Measurements from ENCODE around the gene FBRSL1. TPM values are rescaled to one million over a fixed set of nuclear protein-coding genes. Genes with fewer than 3 reads are reported as not detected.

Gene FBRSL1
- total RNA-seq, 1 donor from 2014 or later, result 4.4 TPM

GRCh38 chr12:132483208-132483607 is 6.7 kb upstream of the FBRSL1 start:
- no peak for DNase-seq (ENCODE audit: low read depth, low spot score)

GRCh38 chr12:132483612-132484011 is 6.3 kb upstream of the FBRSL1 start:
- DNase-seq (ENCODE audit: low read depth, low spot score), result no peak

GRCh38 chr12:132484183-132484890 is 5.6 kb upstream of the FBRSL1 start:
- DNase-seq (ENCODE audit: low read depth, low spot score), result no peak

GRCh38 chr12:132484891-132485441 is 5.0 kb upstream of the FBRSL1 start:
- no peak for DNase-seq (ENCODE audit: low read depth, low spot score)

- no peak for DNase-seq (ENCODE audit: low read depth, low spot score)
These were observed 4.3 kb upstream of the FBRSL1 start for GRCh38 chr12:132485619-132486018.

DNA sequence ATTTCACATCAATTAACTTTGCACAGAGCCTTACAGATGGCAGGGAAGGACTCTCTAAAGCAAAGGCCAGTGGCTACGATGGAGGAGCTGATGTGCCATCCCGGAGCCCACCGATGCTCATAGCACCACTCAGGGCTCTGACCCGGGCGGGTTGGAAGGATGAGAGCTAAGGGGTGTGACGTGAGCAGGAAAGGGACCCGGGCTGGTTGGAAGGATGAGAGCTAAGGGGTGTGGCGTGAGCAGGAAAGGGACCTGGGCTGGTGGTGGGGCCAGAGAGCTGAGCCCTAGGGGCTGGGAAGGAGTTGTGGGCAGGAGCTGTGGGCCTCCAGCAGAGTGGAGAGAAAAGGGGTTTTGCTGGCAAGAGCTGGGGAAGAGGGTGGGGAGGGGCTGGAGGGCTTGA is 3.8 kb upstream of the FBRSL1 start:
- DNase-seq (ENCODE audit: low read depth, low spot score), result no peak

DNA sequence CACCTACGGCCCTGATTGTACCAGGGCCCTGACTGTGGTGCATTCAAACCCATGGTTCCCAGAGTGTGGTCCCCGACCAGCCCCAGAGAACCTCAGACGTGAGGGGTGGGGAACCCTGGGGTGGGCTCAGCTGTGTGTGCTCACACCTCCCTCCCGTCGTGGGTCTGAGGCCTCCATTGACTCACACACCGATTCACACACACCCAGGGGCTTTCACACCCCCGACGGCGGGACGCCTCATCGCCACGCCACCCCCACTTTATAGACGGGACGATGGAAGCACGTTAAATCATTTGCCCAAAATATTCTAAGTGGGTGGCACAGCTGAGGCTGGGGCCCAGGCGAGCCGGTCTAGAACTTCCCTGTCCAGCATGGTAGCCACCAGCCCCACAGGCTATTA is 3.4 kb upstream of the FBRSL1 start:
- DNase-seq (ENCODE audit: low read depth, low spot score), result no peak

DNA sequence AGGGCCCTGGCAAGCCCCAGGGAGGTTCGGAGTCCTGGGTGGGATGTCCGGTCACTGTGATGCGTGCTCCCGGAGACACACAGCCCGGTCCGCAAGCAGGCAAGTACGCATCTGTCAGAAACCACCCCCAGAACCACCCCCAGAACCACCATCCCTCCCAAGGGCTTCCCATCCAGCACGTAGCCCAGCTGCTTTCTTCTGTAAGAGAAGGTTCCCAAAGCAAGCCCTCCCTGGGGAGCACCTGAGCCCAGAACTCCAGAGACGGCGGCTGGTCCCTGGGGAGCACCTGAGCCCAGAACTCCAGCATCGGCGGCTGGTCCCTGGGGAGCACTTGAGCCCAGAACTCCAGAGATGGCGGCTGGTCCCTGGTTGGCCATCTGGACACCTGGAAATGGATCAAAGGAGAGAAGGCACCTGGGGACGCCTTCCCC is 2.6 kb upstream of the FBRSL1 start:
- DNase-seq (ENCODE audit: low read depth, low spot score), result no peak

GRCh38 chr12:132488127-132489077 is 1.5 kb upstream of the FBRSL1 start:
- DNase-seq (ENCODE audit: low read depth, low spot score), result no peak

- no peak for DNase-seq (ENCODE audit: low read depth, low spot score)
These were observed 811 bp upstream of the FBRSL1 start for GRCh38 chr12:132489078-132489601.

DNA sequence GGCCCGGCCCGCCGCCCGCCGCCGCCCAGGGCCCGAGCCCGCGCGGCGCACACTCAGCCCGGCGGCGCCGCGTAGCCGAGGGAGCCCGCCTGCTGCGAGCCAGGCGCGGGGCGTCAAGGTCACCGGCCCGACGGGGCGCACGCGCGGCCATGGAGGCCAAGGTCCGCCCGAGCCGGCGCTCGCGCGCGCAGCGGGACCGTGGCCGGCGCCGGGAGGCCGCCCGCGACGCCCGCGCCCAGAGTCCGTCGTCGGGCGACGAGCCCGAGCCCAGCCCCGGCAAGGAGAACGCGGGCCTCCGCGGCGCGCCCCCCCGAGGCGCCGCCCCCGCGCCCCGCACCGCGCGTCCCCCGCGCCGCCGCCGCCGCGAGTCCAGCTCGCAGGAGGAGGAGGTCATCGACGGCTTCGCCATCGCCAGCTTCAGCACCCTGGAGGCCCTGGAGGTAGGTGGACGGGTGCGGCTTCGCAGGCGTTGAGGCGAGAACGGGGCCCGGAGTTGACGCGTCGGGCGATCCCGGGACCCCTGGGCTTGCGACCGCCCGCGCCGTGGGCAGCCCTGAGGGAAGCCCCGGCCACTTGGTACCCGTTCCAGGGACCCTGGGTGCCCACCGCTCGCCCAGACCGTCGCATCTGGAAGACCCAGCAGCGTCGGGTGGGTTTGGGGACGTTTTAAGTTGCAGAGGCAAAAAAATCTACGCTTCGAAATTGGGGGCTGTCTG is 629 bp downstream of the FBRSL1 start:
- DNase-seq (ENCODE audit: low read depth, low spot score), result no peak

GRCh38 chr12:132491138-132491663 is 1.2 kb downstream of the FBRSL1 start:
- DNase-seq (ENCODE audit: low read depth, low spot score), result no peak

DNA sequence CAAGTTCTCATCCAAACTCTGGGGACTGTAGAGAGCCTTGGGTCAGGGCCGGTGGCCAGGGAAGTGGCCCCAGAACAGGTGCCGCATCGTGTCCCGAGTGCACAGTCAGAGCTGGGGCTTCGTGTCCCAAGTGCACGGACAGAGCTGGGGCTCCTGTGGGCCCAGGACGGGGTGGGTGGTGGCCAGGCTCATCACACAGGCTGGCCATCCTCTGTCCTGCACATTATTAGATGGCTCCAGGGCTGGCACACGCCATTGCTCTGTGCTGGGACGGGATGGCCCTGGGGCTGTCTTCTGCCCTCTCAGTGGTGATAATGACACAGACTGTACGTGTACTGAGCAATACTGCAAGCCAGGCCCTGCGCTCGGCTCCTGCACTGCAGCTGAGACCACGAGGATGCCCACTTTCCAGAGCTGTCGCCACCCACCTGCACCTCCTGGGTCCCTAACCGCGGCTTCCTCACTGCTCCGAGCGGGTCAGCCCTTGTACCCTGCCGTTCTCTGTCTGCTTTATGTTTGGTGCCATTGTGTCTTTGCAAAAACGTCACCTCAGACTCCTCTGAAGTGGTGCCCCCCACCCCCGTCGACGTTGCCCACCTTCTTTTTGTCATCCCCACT is 1.9 kb downstream of the FBRSL1 start:
- DNase-seq (ENCODE audit: low read depth, low spot score), result no peak

DNA sequence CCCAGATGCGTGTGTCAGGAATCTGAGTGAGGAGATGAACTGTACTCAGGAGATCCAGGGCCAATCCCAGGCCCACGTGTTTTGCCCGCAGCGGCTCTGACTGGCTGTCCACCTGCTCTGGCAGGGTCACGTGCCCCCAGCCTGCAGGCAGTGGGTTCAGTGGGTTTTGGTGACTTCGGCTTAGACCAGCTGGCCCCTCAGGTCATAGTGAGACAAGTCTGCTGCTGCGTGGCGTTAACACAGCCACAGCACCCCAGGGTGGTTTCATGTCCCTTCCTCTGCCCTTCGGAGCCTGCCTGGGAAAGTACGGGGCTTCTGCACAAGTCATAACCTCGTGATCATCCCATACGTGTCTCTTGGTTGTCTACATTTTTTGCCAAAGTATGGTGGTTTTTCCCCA is 2.6 kb downstream of the FBRSL1 start:
- DNase-seq (ENCODE audit: low read depth, low spot score), result no peak

- no peak for DNase-seq (ENCODE audit: low read depth, low spot score)
These were observed 3.0 kb downstream of the FBRSL1 start for GRCh38 chr12:132492951-132493350.

DNA sequence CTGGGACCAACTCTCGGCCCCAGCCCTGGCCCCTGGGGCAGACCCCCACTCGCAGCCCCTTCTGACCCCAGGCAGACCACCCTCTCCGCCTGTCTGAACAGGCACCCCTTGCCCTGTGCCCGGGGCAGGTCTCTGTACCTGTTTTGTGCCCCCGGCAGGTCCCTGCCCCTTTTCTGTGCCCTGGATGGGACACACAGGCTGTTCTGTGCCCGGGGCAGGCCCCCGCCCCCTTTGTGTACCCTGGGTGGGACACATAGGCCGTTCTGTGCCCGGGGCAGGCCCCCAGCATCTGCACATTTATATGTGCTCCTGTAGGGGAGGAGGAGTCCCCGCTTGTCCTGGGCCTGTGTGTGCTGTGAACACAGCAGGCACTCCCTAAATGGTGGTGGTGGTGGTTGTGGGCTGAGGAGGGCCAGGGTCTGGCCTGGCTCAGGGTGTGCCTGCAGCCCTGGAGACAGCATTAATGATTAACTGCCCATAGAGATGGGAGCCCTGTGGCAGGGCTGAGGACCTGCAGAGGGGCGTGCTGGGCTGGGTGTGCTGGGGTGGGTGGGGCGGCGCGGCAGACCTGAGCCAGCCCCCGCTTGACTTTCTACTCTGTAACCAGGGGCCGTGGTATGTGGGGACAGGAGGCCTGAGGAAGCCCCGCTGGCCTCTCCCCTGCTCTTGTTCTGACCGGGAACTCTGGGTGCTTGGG is 3.7 kb downstream of the FBRSL1 start:
- DNase-seq (ENCODE audit: low read depth, low spot score), result no peak

- no peak for DNase-seq (ENCODE audit: low read depth, low spot score)
These were observed 4.6 kb downstream of the FBRSL1 start for GRCh38 chr12:132494294-132495164.

DNA sequence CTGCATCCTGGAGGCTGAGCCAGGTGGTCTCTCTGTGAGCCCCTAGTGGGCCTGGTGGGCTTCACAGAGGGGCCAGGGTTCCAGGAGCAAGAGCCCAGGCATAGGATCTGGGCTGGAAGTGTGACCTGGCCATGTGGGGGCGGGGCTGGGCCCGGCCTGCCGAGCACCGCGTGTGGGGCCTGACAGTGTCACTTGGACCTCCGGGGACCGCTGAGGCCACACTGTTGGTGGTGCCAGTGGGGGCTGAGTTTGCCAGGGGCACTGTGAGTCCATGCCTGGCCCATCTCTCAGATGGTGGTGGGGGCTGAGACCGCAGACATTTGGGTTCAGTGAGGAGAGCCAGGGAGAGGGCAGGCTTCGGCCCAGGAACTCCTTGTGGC is 5.2 kb downstream of the FBRSL1 start:
- no peak for DNase-seq (ENCODE audit: low read depth, low spot score)
